Heart right ventricle (tissue), 16 donors: ENCODE results near the gene ANKRD17. TPM values are rescaled to one million over a fixed set of nuclear protein-coding genes. Genes with fewer than 3 reads are reported as not detected.

ENCODE experiments used
- ATAC-seq, 8 donors: fragments of 200-7000 bp; cut with Tn5 transposase; one replicate each; pipeline ENCODE4 v1.9.1; 2020; ENCODE audit warnings: mild to moderate bottlenecking in 8 of 8, moderate library complexity in 8 of 8, moderate number of reproducible peaks in 1 of 8
- DNase-seq, 2 donors: peaks; one replicate each; pipeline ENCODE4 v3.0.0-alpha.2; 2020
- H3K27ac ChIP-seq, 10 donors: fragments of 200-600 bp; sonication (generic) in 2 of 10; one replicate each; pipeline versions ENCODE4 v1.5.0 to v1.8.0; 2020 to 2022; ENCODE audit warnings: mild to moderate bottlenecking in 3 of 10
- H3K27me3 ChIP-seq, 7 donors: fragments of 200-600 bp; one replicate each; pipeline ENCODE4 v1.8.0; 2021 to 2022; ENCODE audit warnings: mild to moderate bottlenecking in 2 of 7
- H3K36me3 ChIP-seq, 9 donors: fragments of 200-600 bp; sonication (generic) in 1 of 9; one replicate each; pipeline versions ENCODE4 v1.5.0 to v1.8.0; 2020 to 2022; ENCODE audit warnings: mild to moderate bottlenecking in 2 of 9
- H3K4me1 ChIP-seq, 9 donors: fragments of 200-600 bp; sonication (generic) in 1 of 9; one replicate each; pipeline versions ENCODE4 v1.5.0 to v1.8.0; 2020 to 2022; ENCODE audit warnings: mild to moderate bottlenecking in 4 of 9
- H3K4me3 ChIP-seq, 10 donors: fragments of 200-600 bp; sonication (generic) in 2 of 10; one replicate each; pipeline versions ENCODE4 v1.5.0 to v1.8.0; 2020 to 2022; ENCODE audit warnings: mild to moderate bottlenecking in 7 of 10, moderate library complexity in 2 of 10
- H3K9me3 ChIP-seq, 11 donors: fragments of 200-600 bp in 10 of 11; sonication (generic) in 2 of 11; one replicate each; pipeline versions ENCODE4 v1.5.0 to v1.8.0; 2013 to 2022; ENCODE audit warnings: mild to moderate bottlenecking in 2 of 11, control low read depth in 1 of 11, moderate library complexity in 1 of 11
- CTCF ChIP-seq, 9 donors: fragments of 200-600 bp; sonication (generic) in 2 of 9; IDR thresholded peaks; one replicate each; pipeline versions ENCODE4 v1.5.0 to v1.8.0; 2021 to 2022; ENCODE audit warnings: antibody characterized with exemption in 9 of 9, mild to moderate bottlenecking in 5 of 9, moderate library complexity in 1 of 9
- WGBS, 2 donors: extraction: QIAGEN DNeasy Blood & Tissue Kit; methylation state at CpG; one replicate each; pipeline ENCODE4 v1.1.7; 2013; ENCODE audit warnings: inconsistent platforms in 1 of 2; 5-methylcytosine and 5-hydroxymethylcytosine counted together
- intact Hi-C, 10 donors: fragments of 100-400 bp; cut with DNase I; formaldehyde crosslinking; loops; one replicate each; pipeline versions ENCODE4 v1.11.1 to v1.14.2; 2022
- polyA plus RNA-seq, 2 donors: library from polyadenylated mRNA; stranded (reverse); fragments of 200-250 nt; gene quantifications; one replicate each; pipeline ENCODE4 v1.2.3, GENCODE V29; 2013
- total RNA-seq, 10 donors: library from RNA; stranded (reverse); fragmentation: NEBNext Ultra II Directional in 3 of 10; extraction: Animal tissue kit (Norgen Biotek cat#: 25700) in 3 of 10; gene quantifications; one replicate each; pipeline versions ENCODE4 v1.2.1 to v1.2.4, GENCODE V29; 2021 to 2023
- donor health status: Arrhythmogenic right ventricular cardiomyopathy.
- donor health status: ischemic (EF 13 %, LVEDD 7.1; RV severe dilation, severe dysfunction).
- donor health status: healthy with polysubstance abuse.
- donor health status: DM: no; HTN: yes; CAD: no.
- donor health status: DM: no; HTN: no; CAD: no.
- donor health status: ischemic (EF 25% LVEDD 6.9; RV normal size, moderate dysfunction).
- donor health status: ischemic (EF 25% LVEDD 5.7; RV mildly dilated, moderate dysfunction).
- donor health status: healthy.
- donor health status: DM: yes; HTN: yes; CAD: no.
- donor health status: Ischemic cardiomyopathy.
- donor health status: ischemic (EF 35%, LVEDD 5.7; RV mildly dilated, moderate dysfunction).
- donor health status: nonischemic (EF 11% LVEDD 7.7; RV severe dilation, severe dysfunction).
- donor health status: DM: yes; HTN: yes; CAD: no.
- donor health status: PGD.
- donor health status: ischemic (EF 29% LVEDD 5.4; RV normal size, mild dysfunction).
- donor health status: nonischemic (EF 23%, LVEDD 6.1; RV moderate dilation, normal function).

The ANKRD17 gene
- total and polyA plus RNA-seq, 12 donors: 13.5 to 71.7 (median 60.4) TPM

GRCh38 chr4:73103799-73104503 lies 154.6 kb downstream of the ANKRD17 start:
- whole genome bisulfite sequencing, 2 donors: 71 to 76% methylated on average over 8 of the region's 8 CpGs
- intact Hi-C loops: no loop called here
- DNase-seq (no peak), ATAC-seq (no peak)
- Histone ChIP-seq H3K4me3 (no peak overlapping the region), H3K36me3 (peaks cover 0 to 100% (median 44%) of the 10 kb centered on the region in 9 donors), H3K27me3 (no peaks in the 10 kb centered on the region), H3K4me1 (no peaks in the 10 kb centered on the region), H3K9me3 (no peaks in the 10 kb centered on the region), H3K27ac (no peak overlapping the region)
- no peak for TF ChIP-seq CTCF (IDR thresholded peaks at IDR 0.05)

- ATAC-seq: peak in 6 of 8 donors; percentile 15 to 57 (median 31)
- intact Hi-C loops: loop anchor here in 3 of 10 donors (10.0 kb wide), 2 partner anchors 46 to 156 kb away; partner anchors contain the start of gene ANKRD17 (in 1 of the 3)
Observed at GRCh38 chr4:73099143-73099542, 159.5 kb downstream of the ANKRD17 start.

GRCh38 chr4:73098713-73099112 lies 159.9 kb downstream of the ANKRD17 start:
- 72 to 87% methylated on average over 7 of the region's 7 CpGs for WGBS, 2 donors
- intact Hi-C loops: loop anchor here in 3 of 10 donors (10.0 kb wide), 2 partner anchors 46 to 156 kb away; partner anchors contain the start of gene ANKRD17 (in 1 of the 3)

More at GRCh38 chr4:73099143-73099542, 159.5 kb downstream of the ANKRD17 start:
- Histone ChIP-seq H3K27ac (no peak overlapping the region), H3K36me3 (peaks cover 0 to 100% (median 61%) of the 10 kb centered on the region in 9 donors), H3K4me3 (no peak overlapping the region), H3K9me3 (no peaks in the 10 kb centered on the region), H3K27me3 (no peaks in the 10 kb centered on the region), H3K4me1 (no peaks in the 10 kb centered on the region)
- WGBS, 2 donors: 81 to 91% methylated on average over 7 of the region's 7 CpGs
- DNase-seq: no peak
- no peak for TF ChIP-seq CTCF (IDR thresholded peaks at IDR 0.05)

GRCh38 chr4:73098016-73098415 lies 160.6 kb downstream of the ANKRD17 start:
- no peak for TF ChIP-seq CTCF (IDR thresholded peaks at IDR 0.05)
- Histone ChIP-seq H3K36me3 (peaks cover 0 to 100% (median 60%) of the 10 kb centered on the region in 9 donors), H3K4me3 (no peak overlapping the region), H3K4me1 (peaks cover 0 to 1% (median 0%) of the 10 kb centered on the region in 9 donors), H3K27me3 (no peaks in the 10 kb centered on the region), H3K27ac (no peak overlapping the region), H3K9me3 (no peaks in the 10 kb centered on the region)
- no peak for DNase-seq
- intact Hi-C loops: loop anchor here in 3 of 10 donors (10.0 kb wide), 2 partner anchors 47 to 157 kb away; partner anchors contain the start of gene ANKRD17 (in 1 of the 3)
- ATAC-seq: no peak
- WGBS, 2 donors: 42 to 56% methylated on average over 4 of the region's 4 CpGs

More at GRCh38 chr4:73098713-73099112, 159.9 kb downstream of the ANKRD17 start:
- DNase-seq: no peak
- H3K4me3 ChIP-seq: no peak overlapping the region
- peaks cover 0 to 100% (median 59%) of the 10 kb centered on the region in 9 donors for H3K36me3 ChIP-seq
- no peak overlapping the region for H3K27ac ChIP-seq
- H3K4me1 ChIP-seq: no peaks in the 10 kb centered on the region
- no peak for TF ChIP-seq CTCF (IDR thresholded peaks at IDR 0.05)
- no peaks in the 10 kb centered on the region for H3K9me3 ChIP-seq
- peak in 3 of 8 donors; percentile 35 to 64 (median 46) for ATAC-seq
- no peaks in the 10 kb centered on the region for H3K27me3 ChIP-seq
